ENCODE results near the gene ITCH. TPM values are rescaled to one million over a fixed set of nuclear protein-coding genes. Genes with fewer than 3 reads are reported as not detected.

Gene ITCH
- total RNA-seq, 1 experiment from 2014 or later, result 138 TPM

DNA sequence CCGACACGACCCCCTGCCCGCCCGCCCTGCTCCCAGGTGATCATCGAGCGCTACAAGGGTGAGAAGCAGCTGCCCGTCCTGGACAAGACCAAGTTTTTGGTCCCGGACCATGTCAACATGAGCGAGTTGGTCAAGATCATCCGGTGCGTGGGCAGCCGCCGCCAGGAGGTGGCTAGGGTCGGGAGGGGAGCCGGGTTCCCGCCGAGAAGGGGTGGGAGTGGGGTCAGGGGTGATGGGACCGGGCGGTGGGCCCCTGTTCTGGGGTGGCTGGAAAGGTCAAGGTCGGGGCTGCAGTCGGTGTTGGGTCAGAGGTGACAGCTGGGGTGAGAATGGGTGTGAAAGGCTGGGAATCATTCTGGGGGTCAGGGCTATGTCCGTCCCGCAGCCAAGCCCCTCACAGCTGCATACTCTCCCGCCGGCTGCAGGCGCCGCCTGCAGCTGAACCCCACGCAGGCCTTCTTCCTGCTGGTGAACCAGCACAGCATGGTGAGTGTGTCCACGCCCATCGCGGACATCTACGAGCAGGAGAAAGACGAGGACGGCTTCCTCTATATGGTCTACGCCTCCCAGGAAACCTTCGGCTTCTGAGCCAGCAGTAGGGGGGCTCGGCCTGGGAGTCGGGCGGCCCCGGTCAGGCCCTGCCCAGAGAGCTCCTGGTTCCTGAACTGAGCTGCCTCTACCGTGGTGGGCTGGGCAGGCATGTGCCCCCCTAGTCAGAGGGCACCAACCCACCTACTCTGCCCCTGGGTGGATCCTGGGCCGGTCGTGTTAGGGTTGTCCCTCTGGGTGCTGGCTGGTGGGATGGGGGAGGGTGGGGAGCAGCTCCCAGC is 196.5 kb downstream of the ITCH start:
- DNase-seq, result no peak
- Mint-ChIP-seq H3K36me3 (ENCODE audit: insufficient read depth, unreplicated experiment) (peaks cover 5% of the 10 kb centered on the region), H3K27me3 (ENCODE audit: insufficient read depth, unreplicated experiment) (no peaks in the 10 kb centered on the region), H3K27ac (ENCODE audit: unreplicated experiment) (no peak overlapping the region), H3K4me3 (ENCODE audit: unreplicated experiment) (no peak overlapping the region), H3K4me1 (ENCODE audit: low read depth, unreplicated experiment) (no peaks in the 10 kb centered on the region), H3K9me3 (ENCODE audit: unreplicated experiment) (no peaks in the 10 kb centered on the region)
- no peaks in the 10 kb centered on the region for H3K36me3 ChIP-seq (ENCODE audit: control insufficient read depth, insufficient read depth, low read length)
- intact Hi-C loops (cut with micrococcal nuclease; ENCODE audit: unreplicated experiment), result no loop called here
- no peak overlapping the region for H3K4me3 ChIP-seq (ENCODE audit: low read depth, low read length)
- ChIA-PET POLR2A (no interaction called here), CTCF (interaction anchor here (0.5 kb wide), 1 partner anchor 140 kb away, joined by 12 read pairs; no protein-coding TSS in a partner anchor)
- H3K9me3 ChIP-seq, result no peaks in the 10 kb centered on the region
- no TSS peak for BruUV-seq (replicated peaks)
- no peak for TF ChIP-seq CTCF (IDR thresholded peaks at IDR 0.05; ENCODE audit: insufficient read depth in 1 of 2, low read depth in 1 of 2, low read length in 1 of 2, severe bottlenecking in 1 of 2, unreplicated experiment in 1 of 2)
- no peaks in the 10 kb centered on the region for H3K4me1 ChIP-seq
- H3K27me3 ChIP-seq (replicated peaks; ENCODE audit: control insufficient read depth, insufficient read depth, low read length), result no peaks in the 10 kb centered on the region

DNA sequence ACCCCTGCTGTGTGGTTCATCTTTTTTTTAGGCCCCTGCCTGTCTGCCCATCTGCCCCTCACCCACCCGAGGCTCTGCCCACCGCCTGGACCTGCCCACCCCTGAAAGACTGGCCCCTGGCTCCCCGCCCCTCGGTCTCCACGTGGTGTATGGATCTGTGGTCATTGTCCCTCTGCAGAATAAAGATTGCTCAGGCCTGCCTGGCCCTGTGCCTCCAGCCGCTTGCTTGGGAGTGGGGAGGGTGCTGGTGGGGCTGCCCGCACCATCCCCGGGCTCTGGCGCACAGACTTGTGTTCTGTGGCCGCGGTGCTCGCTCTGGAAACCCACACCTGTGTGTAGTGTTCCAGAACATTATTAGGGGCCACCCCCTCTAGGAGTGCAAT is 197.1 kb downstream of the ITCH start:
- no peaks in the 10 kb centered on the region for H3K27me3 Mint-ChIP-seq (ENCODE audit: insufficient read depth, unreplicated experiment)
- TF ChIP-seq CTCF (IDR thresholded peaks at IDR 0.05; ENCODE audit: insufficient read depth in 1 of 2, low read depth in 1 of 2, low read length in 1 of 2, severe bottlenecking in 1 of 2, unreplicated experiment in 1 of 2), result no peak
- no peak overlapping the region for H3K4me3 ChIP-seq (ENCODE audit: low read depth, low read length)
- no peak overlapping the region for H3K4me3 Mint-ChIP-seq (ENCODE audit: unreplicated experiment)
- no peaks in the 10 kb centered on the region for H3K9me3 ChIP-seq
- POLR2A ChIA-PET, result no interaction called here
- H3K4me1 Mint-ChIP-seq (ENCODE audit: low read depth, unreplicated experiment), result no peaks in the 10 kb centered on the region
- no peaks in the 10 kb centered on the region for H3K9me3 Mint-ChIP-seq (ENCODE audit: unreplicated experiment)
- H3K27ac Mint-ChIP-seq (ENCODE audit: unreplicated experiment), result no peak overlapping the region
- intact Hi-C loops (cut with micrococcal nuclease; ENCODE audit: unreplicated experiment), result no loop called here
- H3K27me3 ChIP-seq (replicated peaks; ENCODE audit: control insufficient read depth, insufficient read depth, low read length), result no peaks in the 10 kb centered on the region
- CTCF ChIA-PET, result no interaction called here
- no peak for DNase-seq
- no peaks in the 10 kb centered on the region for H3K4me1 ChIP-seq
- no TSS peak for BruUV-seq (replicated peaks)
- peaks cover 5% of the 10 kb centered on the region for H3K36me3 Mint-ChIP-seq (ENCODE audit: insufficient read depth, unreplicated experiment)
- H3K36me3 ChIP-seq (ENCODE audit: control insufficient read depth, insufficient read depth, low read length), result no peaks in the 10 kb centered on the region

DNA sequence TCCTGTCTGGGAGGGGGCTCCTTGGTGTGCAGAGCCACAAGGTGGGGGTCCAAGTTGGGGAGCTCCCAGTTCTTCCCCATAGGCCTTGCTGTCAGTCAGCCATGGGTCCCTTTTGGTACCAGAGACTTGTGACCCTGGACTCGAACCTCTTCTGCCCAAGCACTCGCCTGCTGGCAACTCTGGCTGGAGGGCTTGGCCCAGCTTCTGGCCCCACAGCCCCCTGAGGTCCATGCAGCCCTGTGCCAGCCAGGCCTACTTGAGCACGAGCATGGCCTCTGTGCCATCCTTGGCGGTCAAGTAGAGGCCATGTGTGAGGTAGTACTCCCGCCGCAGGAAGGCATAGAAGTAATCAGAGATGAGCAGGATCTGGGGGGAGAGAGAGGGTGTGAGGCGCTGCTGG is 197.5 kb downstream of the ITCH start:
- TF ChIP-seq CTCF (IDR thresholded peaks at IDR 0.05; ENCODE audit: insufficient read depth in 1 of 2, low read depth in 1 of 2, low read length in 1 of 2, severe bottlenecking in 1 of 2, unreplicated experiment in 1 of 2), result no peak
- CTCF ChIA-PET, result no interaction called here

More for the DNA sequence above, 197.5 kb downstream of the ITCH start:
- Histone ChIP-seq H3K27me3 (replicated peaks; ENCODE audit: control insufficient read depth, insufficient read depth, low read length) (no peaks in the 10 kb centered on the region), H3K4me1 (no peaks in the 10 kb centered on the region), H3K4me3 (ENCODE audit: low read depth, low read length) (no peak overlapping the region), H3K9me3 (no peaks in the 10 kb centered on the region), H3K36me3 (ENCODE audit: control insufficient read depth, insufficient read depth, low read length) (no peaks in the 10 kb centered on the region)
- intact Hi-C loops (cut with micrococcal nuclease; ENCODE audit: unreplicated experiment), result no loop called here
- DNase-seq, result no peak
- Mint-ChIP-seq H3K9me3 (ENCODE audit: unreplicated experiment) (no peaks in the 10 kb centered on the region), H3K27me3 (ENCODE audit: insufficient read depth, unreplicated experiment) (no peaks in the 10 kb centered on the region), H3K4me3 (ENCODE audit: unreplicated experiment) (no peak overlapping the region), H3K36me3 (ENCODE audit: insufficient read depth, unreplicated experiment) (peaks cover 5% of the 10 kb centered on the region), H3K4me1 (ENCODE audit: low read depth, unreplicated experiment) (no peaks in the 10 kb centered on the region), H3K27ac (ENCODE audit: unreplicated experiment) (no peak overlapping the region)
- POLR2A ChIA-PET, result no interaction called here
- no TSS peak for BruUV-seq (replicated peaks)

Small RNA genes lying within 50 kb of the gene (microRNA-seq; reads per million reads assigned to microRNA genes)
- not detected for gene MIR644A

Other genes starting within 250 kb of the ITCH start
- not detected in 2 replicates for gene ASIP, start 121.8 kb upstream of the ITCH start, total RNA-seq (2022)
- 665 and 691 TPM in 2 replicates for gene AHCY, start 59.9 kb upstream of the ITCH start, total RNA-seq (2022)
- gene DYNLRB1, start 153.1 kb downstream of the ITCH start, total RNA-seq (2022), result 357 and 359 TPM in 2 replicates
- gene MAP1LC3A, start 195.4 kb downstream of the ITCH start, total RNA-seq (2022), result 0.88 and 0.95 TPM in 2 replicates